Lung microvascular endothelial cell (primary cell): ENCODE data around the gene PKD2L1. TPM values are rescaled to one million over a fixed set of nuclear protein-coding genes. Genes with fewer than 3 reads are reported as not detected.
A peak's percentile ranks its signal among the peaks of the same experiment; 100 is the strongest.
"Not testable (repeated sequence)": the region's sequence is repeated elsewhere in the genome, so short reads cannot be mapped to it uniquely, and the experiment has no call there.

Experiments used
- DNase-seq, 2 donors: peaks; one replicate each; pipeline versions ENCODE4 v3.0.0 to v3.0.0-alpha.2; 2010; ENCODE audit warnings: low read depth in 2 of 2
- total RNA-seq: library from RNA; depleted of rRNA; stranded (reverse); fragments of >200 nt; gene quantifications from 2 replicates; pipeline ENCODE4 v1.2.1, GENCODE V29; 2014

Gene PKD2L1
- total RNA-seq, 1 donor from 2014 or later, result not detected

GRCh38 chr10:100333661-100334440 lies 3.8 kb upstream of the PKD2L1 start:
- no peak for DNase-seq

GRCh38 chr10:100333106-100333505 lies 3.1 kb upstream of the PKD2L1 start:
- DNase-seq, result no peak

- no peak for DNase-seq
These were observed 1.8 kb downstream of the PKD2L1 start for GRCh38 chr10:100328198-100328597.

- no peak for DNase-seq
These were observed 2.4 kb downstream of the PKD2L1 start for GRCh38 chr10:100327718-100328009.

- DNase-seq, result no peak
These were observed 2.9 kb downstream of the PKD2L1 start for GRCh38 chr10:100327007-100327717.

GRCh38 chr10:100325158-100325557 lies 4.9 kb downstream of the PKD2L1 start:
- no peak for DNase-seq

- DNase-seq, result no peak
These were observed 10.2 kb downstream of the PKD2L1 start for GRCh38 chr10:100319707-100320402.

- no peak for DNase-seq
These were observed 11.8 kb downstream of the PKD2L1 start for GRCh38 chr10:100318207-100318606.

GRCh38 chr10:100315615-100316014 lies 14.4 kb downstream of the PKD2L1 start:
- DNase-seq, result no peak

GRCh38 chr10:100311298-100311697 lies 18.7 kb downstream of the PKD2L1 start:
- no peak for DNase-seq

- DNase-seq, result peak in 1 of 2 donors; percentile 16
These were observed 22.3 kb downstream of the PKD2L1 start for GRCh38 chr10:100307684-100308083.

- no peak for DNase-seq
These were observed 23.2 kb downstream of the PKD2L1 start for GRCh38 chr10:100306861-100307260.

- DNase-seq, result no peak
These were observed 25.6 kb downstream of the PKD2L1 start for GRCh38 chr10:100304414-100304813.

GRCh38 chr10:100303724-100304319 lies 26.2 kb downstream of the PKD2L1 start:
- peak; percentile 39 to 50 for DNase-seq

GRCh38 chr10:100301123-100301522 lies 28.9 kb downstream of the PKD2L1 start:
- not testable (repeated sequence) for DNase-seq

GRCh38 chr10:100297242-100297641 lies 32.8 kb downstream of the PKD2L1 start:
- DNase-seq, result no peak

- DNase-seq, result no peak
These were observed 37.0 kb downstream of the PKD2L1 start for GRCh38 chr10:100293066-100293465.

- DNase-seq, result not testable (repeated sequence)
These were observed 37.7 kb downstream of the PKD2L1 start for GRCh38 chr10:100292300-100292699.

GRCh38 chr10:100291356-100291755 lies 38.7 kb downstream of the PKD2L1 start:
- no peak for DNase-seq

- no peak for DNase-seq
These were observed 40.4 kb downstream of the PKD2L1 start for GRCh38 chr10:100289641-100290040.

- DNase-seq, result no peak
These were observed 41.8 kb downstream of the PKD2L1 start for GRCh38 chr10:100288196-100288595.

- no peak for DNase-seq
These were observed 42.3 kb downstream of the PKD2L1 start for GRCh38 chr10:100287756-100288155.
